ENCODE results near the gene CSNK2B.

DNA sequence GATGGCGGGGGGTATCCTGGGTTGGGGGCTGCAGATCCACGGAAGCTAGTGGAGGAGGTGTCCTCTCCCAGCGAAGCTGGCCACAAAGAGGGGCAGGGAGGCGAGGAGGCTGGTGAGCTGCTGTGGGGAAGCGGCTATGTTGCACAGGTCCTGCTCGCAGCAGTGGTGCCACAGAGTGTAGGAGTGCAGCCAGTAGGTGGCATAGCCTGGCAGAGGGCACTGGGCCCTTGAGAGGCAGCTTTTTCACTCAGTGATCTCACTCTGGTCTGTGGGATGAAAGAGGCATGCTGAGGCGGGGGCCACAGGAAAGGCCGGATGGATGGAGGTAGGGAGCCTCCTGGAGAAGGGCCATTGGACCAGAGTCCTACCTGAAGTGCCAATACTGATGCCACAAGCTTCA, 46.4 kb downstream of the CSNK2B start:
- TF ChIP-seq SP1 (IDR thresholded peaks at IDR 0.05) (no peak), BHLHE40 (IDR thresholded peaks at IDR 0.05; ENCODE audit: borderline replicate concordance) (no peak), ELF4 (IDR thresholded peaks at IDR 0.05) (no peak), FOXK2 (IDR thresholded peaks at IDR 0.05) (no peak)
- TF ChIP-seq, protein P1, sequence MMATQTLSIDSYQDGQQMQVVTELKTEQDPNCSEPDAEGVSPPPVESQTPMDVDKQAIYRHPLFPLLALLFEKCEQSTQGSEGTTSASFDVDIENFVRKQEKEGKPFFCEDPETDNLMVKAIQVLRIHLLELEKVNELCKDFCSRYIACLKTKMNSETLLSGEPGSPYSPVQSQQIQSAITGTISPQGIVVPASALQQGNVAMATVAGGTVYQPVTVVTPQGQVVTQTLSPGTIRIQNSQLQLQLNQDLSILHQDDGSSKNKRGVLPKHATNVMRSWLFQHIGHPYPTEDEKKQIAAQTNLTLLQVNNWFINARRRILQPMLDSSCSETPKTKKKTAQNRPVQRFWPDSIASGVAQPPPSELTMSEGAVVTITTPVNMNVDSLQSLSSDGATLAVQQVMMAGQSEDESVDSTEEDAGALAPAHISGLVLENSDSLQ (IDR thresholded peaks at IDR 0.05), result no peak
